B cell (primary cell): ENCODE results near the gene RGSL1. TPM values are rescaled to one million over a fixed set of nuclear protein-coding genes. Genes with fewer than 3 reads are reported as not detected.

Experiments
- ATAC-seq: fragments of 200-7000 bp; cut with Tn5 transposase; one replicate; pipeline ENCODE4 v1.10.0; 2021; ENCODE audit warnings: low read depth, mild to moderate bottlenecking, moderate number of reproducible peaks, moderate library complexity
- CTCF ChIA-PET: fragments of 350-600 bp; sonication (Branson Sonifier 250); formaldehyde crosslinking; loops from one replicate; lab custom pipeline; 2021; ENCODE audit warnings: antibody characterized with exemption, inconsistent platforms; lab: Charles Lee
- POLR2A ChIA-PET: fragments of 350-600 bp; sonication (Branson Sonifier 250); formaldehyde crosslinking; loops from one replicate; lab custom pipeline; 2021; ENCODE audit warnings: antibody characterized with exemption; lab: Charles Lee
- DNase-seq: peaks from one replicate; pipeline ENCODE4 v3.0.0; 2013
- H2AFZ ChIP-seq: 2 replicates; pipeline ENCODE4 v1.6.1; 2012; ENCODE audit warnings: mild to moderate bottlenecking, low read depth, low read length; ENCODE audit not compliant: insufficient read depth, poor library complexity, severe bottlenecking
- H3K27ac ChIP-seq, 2 donors: 1 replicate in 1 of 2; 2 replicates in 1 of 2; pipeline ENCODE4 v1.5.1; 2012 to 2013; ENCODE audit warnings: low read length in 2 of 2, mild to moderate bottlenecking in 2 of 2, moderate library complexity in 1 of 2
- H3K27me3 ChIP-seq, 4 experiments: fragments of 200-600 bp in 1 of 4; sonication (generic) in 1 of 4; replicated peaks in 1 of 4; 1 replicate in 2 of 4; 2 replicates in 2 of 4; pipeline versions ENCODE4 v1.6.1 to v1.7.0; 2013 to 2016; ENCODE audit warnings: low read length in 3 of 4, mild to moderate bottlenecking in 2 of 4, mixed read lengths in 1 of 4, moderate library complexity in 1 of 4; ENCODE audit not compliant: insufficient read depth in 4 of 4, control insufficient read depth in 3 of 4; ENCODE audit errors: control extremely low read depth in 1 of 4
- H3K36me3 ChIP-seq, 2 experiments: replicated peaks in 1 of 2; 1 replicate in 1 of 2; 2 replicates in 1 of 2; pipeline versions ENCODE4 v1.6.1 to v1.7.1; 2013; ENCODE audit warnings: low read length in 1 of 2; ENCODE audit not compliant: insufficient read depth in 2 of 2, control insufficient read depth in 1 of 2; ENCODE audit errors: control extremely low read depth in 1 of 2, extremely low read depth in 1 of 2
- H3K4me1 ChIP-seq, 2 donors: fragments of 200-600 bp in 1 of 2; sonication (generic) in 1 of 2; 1 replicate in 1 of 2; 2 replicates in 1 of 2; pipeline versions ENCODE4 v1.5.1 to v1.6.1; 2013 to 2017; ENCODE audit warnings: low read length in 2 of 2; ENCODE audit not compliant: control insufficient read depth in 2 of 2, insufficient read depth in 2 of 2
- H3K4me2 ChIP-seq: replicated peaks from 2 replicates; pipeline ENCODE3; 2012; ENCODE audit warnings: mild to moderate bottlenecking, low read depth, low read length; ENCODE audit not compliant: poor library complexity, severe bottlenecking
- H3K4me3 ChIP-seq, 5 experiments: fragments of 200-600 bp in 1 of 5; sonication (generic) in 1 of 5; 1 replicate in 3 of 5; 2 replicates in 2 of 5; pipeline versions ENCODE4 v1.5.1 to v1.7.0; 2011 to 2016; ENCODE audit warnings: low read length in 4 of 5, mild to moderate bottlenecking in 4 of 5, low read depth in 2 of 5, control low read depth in 1 of 5, moderate library complexity in 1 of 5; ENCODE audit not compliant: insufficient read depth in 1 of 5; ENCODE audit errors: control extremely low read depth in 1 of 5, extremely low read depth in 1 of 5
- H3K79me2 ChIP-seq: fragments of 200-600 bp; sonication (generic); one replicate; pipeline ENCODE4 v1.6.0; 2016; ENCODE audit warnings: low read length; ENCODE audit not compliant: control insufficient read depth, insufficient read depth
- H3K9ac ChIP-seq: fragments of 200-600 bp; sonication (generic); 2 replicates; pipeline ENCODE4 v1.6.1; 2017; ENCODE audit warnings: mild to moderate bottlenecking, low read length, moderate library complexity
- H3K9me3 ChIP-seq, 3 donors: one replicate each; pipeline versions ENCODE4 v1.6.1 to v1.7.1; 2013; ENCODE audit warnings: low read length in 2 of 3; ENCODE audit not compliant: control insufficient read depth in 2 of 3, insufficient read depth in 1 of 3; ENCODE audit errors: control extremely low read depth in 1 of 3
- H4K20me1 ChIP-seq: 2 replicates; pipeline ENCODE4 v1.6.0; 2012; ENCODE audit warnings: mild to moderate bottlenecking, low read length; ENCODE audit not compliant: insufficient read depth, control insufficient read depth, poor library complexity, severe bottlenecking
- H3K27ac Mint-ChIP-seq: one replicate; pipeline ENCODE4 v1.8.0; 2021; ENCODE audit warnings: mixed read lengths
- H3K27me3 Mint-ChIP-seq: one replicate; pipeline ENCODE4 v1.8.0; 2021; ENCODE audit warnings: mixed read lengths
- H3K4me1 Mint-ChIP-seq: one replicate; pipeline ENCODE4 v1.8.0; 2021; ENCODE audit warnings: mixed read lengths
- H3K4me3 Mint-ChIP-seq: one replicate; pipeline ENCODE4 v1.8.0; 2021; ENCODE audit warnings: mixed read lengths
- H3K9me3 Mint-ChIP-seq: one replicate; pipeline ENCODE4 v1.8.0; 2022; ENCODE audit warnings: mixed read lengths; ENCODE audit not compliant: insufficient read depth
- CTCF ChIP-seq: fragments of 200-600 bp; IDR thresholded peaks from one replicate; pipeline ENCODE4 v1.8.0; 2022; ENCODE audit warnings: antibody characterized with exemption, mild to moderate bottlenecking
- EZH2 ChIP-seq: IDR thresholded peaks from 2 replicates; pipeline ENCODE4 v1.6.1; 2012; ENCODE audit warnings: borderline replicate concordance, low read depth, mild to moderate bottlenecking, moderate library complexity, low read length; ENCODE audit not compliant: insufficient read depth, poor library complexity, severe bottlenecking
- WGBS: methylation state at CpG from one replicate; pipeline ENCODE4 v1.1.5; 2013; ENCODE audit warnings: missing lambda C conversion rate; ENCODE audit not compliant: insufficient coverage; 5-methylcytosine and 5-hydroxymethylcytosine counted together
- intact Hi-C: fragments of 100-400 bp; cut with micrococcal nuclease; formaldehyde crosslinking; loops from one replicate; pipeline ENCODE4 v1.10.0; 2022
- polyA plus RNA-seq: library from polyadenylated mRNA; depleted of rRNA; stranded (reverse); fragments of >200 nt; gene quantifications from 2 replicates; pipeline ENCODE4 v1.2.3, GENCODE V29; 2012
- total RNA-seq, 2 donors: library from RNA; stranded (reverse); fragments of 120-200 nt in 1 of 2; gene quantifications; 1 replicate in 1 of 2; 2 replicates in 1 of 2; pipeline versions ENCODE4 v1.2.3 to v1.2.4, GENCODE V29; 2013 to 2022

RGSL1 gene
- total and polyA plus RNA-seq, 2 donors (not counting 1 experiment from before 2014, with no cell fraction given): not detected

DNA sequence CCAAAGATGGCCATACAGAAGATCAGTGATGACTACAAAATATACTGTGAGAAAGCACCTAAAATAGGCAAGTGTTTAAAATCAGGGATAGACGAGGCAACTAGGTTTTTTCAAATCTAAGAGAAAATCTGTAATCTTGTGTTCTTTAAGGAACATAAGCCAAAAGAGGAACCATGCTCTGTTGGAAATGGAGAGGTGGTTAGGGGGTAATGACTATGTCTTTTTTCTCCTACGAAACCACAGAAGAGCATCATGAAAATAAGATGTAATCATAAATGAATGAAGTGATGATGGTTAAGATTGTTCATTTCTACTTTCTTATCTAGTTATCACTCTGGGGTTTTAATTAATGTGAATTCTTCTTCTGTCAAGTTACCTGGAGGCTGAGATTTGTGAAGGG is 43.1 kb downstream of the RGSL1 start:
- intact Hi-C loops: no loop called here
- no peak overlapping the region for H3K27ac ChIP-seq
- no peak overlapping the region for H3K9ac ChIP-seq
- ChIA-PET CTCF (no interaction called here), POLR2A (no interaction called here)
- no peak overlapping the region for H2AFZ ChIP-seq
- H3K4me2 ChIP-seq: peak overlapping the region; percentile 18
- Mint-ChIP-seq H3K27me3 (no peaks in the 10 kb centered on the region), H3K4me1 (peaks cover 13% of the 10 kb centered on the region), H3K9me3 (no peaks in the 10 kb centered on the region), H3K4me3 (no peak overlapping the region), H3K27ac (no peak overlapping the region)
- H3K36me3 ChIP-seq: no peaks in the 10 kb centered on the region
- no peaks in the 10 kb centered on the region for H3K79me2 ChIP-seq
- peaks cover 7 to 9% of the 10 kb centered on the region in 2 donors for H3K4me1 ChIP-seq
- TF ChIP-seq CTCF: no peak
- no peak for TF ChIP-seq EZH2
- ATAC-seq (no peak), DNase-seq (no peak)
- no peak overlapping the region for H3K4me3 ChIP-seq
- no peaks in the 10 kb centered on the region for H3K27me3 ChIP-seq
- no CpG with 5 or more reads among the region's 2 CpGs for WGBS
- H3K9me3 ChIP-seq: peaks cover 0 to 2% (median 0%) of the 10 kb centered on the region in 3 donors
- no peaks in the 10 kb centered on the region for H4K20me1 ChIP-seq

GRCh38 chr1:182495002-182495401 is 45.1 kb downstream of the RGSL1 start:
- Mint-ChIP-seq H3K4me1 (peaks cover 13% of the 10 kb centered on the region), H3K27me3 (no peaks in the 10 kb centered on the region), H3K4me3 (no peak overlapping the region), H3K9me3 (no peaks in the 10 kb centered on the region), H3K27ac (no peak overlapping the region)
- Histone ChIP-seq H3K4me2 (no peak overlapping the region), H3K9me3 (peaks cover 0 to 2% (median 0%) of the 10 kb centered on the region in 3 donors), H3K36me3 (no peaks in the 10 kb centered on the region), H3K79me2 (no peaks in the 10 kb centered on the region), H3K4me1 (peaks cover 7 to 9% of the 10 kb centered on the region in 2 donors), H3K27ac (no peak overlapping the region), H3K9ac (no peak overlapping the region), H3K4me3 (no peak overlapping the region), H2AFZ (no peak overlapping the region), H3K27me3 (no peaks in the 10 kb centered on the region), H4K20me1 (no peaks in the 10 kb centered on the region)
- DNase-seq: no peak
- CTCF ChIA-PET: no interaction called here
- intact Hi-C loops: no loop called here
- TF ChIP-seq EZH2: no peak
- POLR2A ChIA-PET: no interaction called here
- no peak for ATAC-seq
